Stimulated activated CD8-positive, alpha-beta memory T cell treated with anti-CD3 and anti-CD28 coated beads, Interleukin-2, amount 100 ng/mL, for 48 hours (primary cell): ENCODE data around the gene CFAP99.
A peak's percentile ranks its signal among the peaks of the same experiment; 100 is the strongest.

Experiments
- DNase-seq, 2 donors: peaks; one replicate each; pipeline ENCODE4 v3.0.0-alpha.2; 2020; ENCODE audit warnings: low read depth in 2 of 2

CFAP99 gene

DNA sequence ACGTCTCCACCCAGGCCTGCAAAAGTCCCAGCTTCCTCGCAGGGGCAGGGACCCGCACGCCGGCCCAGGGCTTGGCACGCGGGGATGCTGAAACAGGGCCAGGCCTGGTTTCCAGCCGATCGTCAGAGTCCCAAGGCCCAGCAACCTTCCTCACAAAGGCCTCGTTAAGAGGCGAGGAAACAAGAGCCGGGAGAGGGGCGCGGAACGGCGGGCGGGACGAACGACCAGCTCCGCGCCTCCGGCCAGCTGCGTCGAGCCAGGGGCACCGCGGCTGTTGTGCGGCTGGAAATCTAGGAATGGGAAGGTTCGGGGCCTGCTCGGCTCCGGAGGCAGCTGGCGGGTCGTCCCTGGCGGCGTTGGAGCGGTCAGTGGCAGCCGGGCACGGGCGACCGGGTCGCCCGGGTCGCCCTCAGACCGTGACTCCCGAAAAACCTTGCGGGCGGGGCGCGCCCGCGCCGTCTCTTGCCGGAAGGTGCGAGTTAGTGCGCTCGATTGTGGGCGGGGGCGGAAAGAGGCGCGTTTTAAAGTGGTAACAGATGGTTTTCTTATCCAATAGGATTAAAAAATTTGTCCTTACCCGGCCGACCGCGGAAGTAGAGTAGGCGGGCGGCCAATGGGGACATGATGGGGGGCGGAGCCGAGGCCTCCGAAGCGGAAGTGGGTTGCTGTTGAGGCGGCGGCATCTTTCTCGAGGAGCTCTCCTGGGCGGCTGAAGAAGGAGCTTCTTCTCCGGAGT is 49.9 kb downstream of the CFAP99 start, which contains the start of gene RNF4:
RNF4 (plus strand) TSS at position 651 of the 736 bp plus-strand sequence. CDS start 21,388 bp downstream, outside the sequence.
- DNase-seq: peak; percentile 90 to 92

GRCh38 chr4:2469192-2469984 is 50.6 kb downstream of the CFAP99 start:
- DNase-seq: peak; percentile 65 to 67

DNA sequence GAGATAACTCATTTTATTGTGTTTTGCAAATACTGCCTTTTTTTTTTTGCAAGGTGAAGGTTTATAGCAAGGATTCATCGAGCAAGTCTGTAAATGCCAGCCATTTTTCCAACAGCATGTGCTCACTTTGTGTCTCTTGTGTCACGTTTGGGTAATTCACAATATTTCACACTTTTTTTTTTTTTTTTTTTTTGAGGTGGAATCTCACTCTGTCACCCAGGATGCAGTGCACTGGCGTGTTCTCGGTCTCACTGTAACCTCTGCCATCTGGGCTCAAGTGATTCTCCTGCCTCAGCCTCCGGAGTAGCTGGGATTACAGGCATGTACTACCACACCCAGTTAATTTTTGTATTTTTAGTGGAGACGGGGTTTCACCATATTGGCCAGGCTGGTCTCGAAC is 52.0 kb downstream of the CFAP99 start:
- no peak for DNase-seq

DNA sequence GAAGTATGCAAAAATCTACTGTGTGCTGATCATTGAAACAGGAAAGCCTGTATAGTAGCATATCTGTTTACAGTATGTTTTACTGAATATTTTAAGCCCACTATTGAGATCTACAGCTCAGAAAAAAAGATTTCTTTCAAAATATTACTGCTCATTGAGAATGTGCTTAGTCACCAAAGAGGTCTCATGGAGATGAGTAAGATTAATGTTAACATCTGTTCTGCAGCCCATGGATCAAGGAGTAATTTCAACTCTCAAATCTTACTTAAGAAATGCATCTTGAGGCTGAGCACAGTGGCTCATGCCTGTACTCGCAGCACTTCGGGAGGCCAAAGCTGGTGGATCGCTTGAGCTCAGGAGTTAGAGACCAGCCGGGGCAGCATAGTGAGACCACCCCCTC is 53.4 kb downstream of the CFAP99 start:
- DNase-seq: no peak

DNA sequence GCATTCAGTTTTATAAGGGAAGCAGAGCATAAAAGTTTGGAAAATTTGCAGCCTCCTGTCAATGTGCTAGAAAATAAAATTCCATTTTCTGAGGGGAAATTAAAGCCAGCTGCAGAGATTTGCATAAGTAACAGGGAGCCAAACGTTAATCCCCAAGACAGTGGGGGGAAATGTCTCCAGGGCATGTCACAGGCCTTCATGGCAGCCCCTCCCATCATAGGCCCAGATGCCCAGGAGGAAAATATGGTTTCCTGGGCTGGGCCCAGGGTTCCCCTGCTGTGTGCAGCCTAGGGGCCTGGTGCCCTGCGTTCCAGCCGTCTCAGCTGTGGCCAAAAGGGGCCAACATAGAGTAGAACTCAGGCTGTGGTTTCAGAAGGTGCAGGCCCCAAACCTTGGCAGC is 59.5 kb downstream of the CFAP99 start:
- no peak for DNase-seq

GRCh38 chr4:2480649-2481048 is 61.9 kb downstream of the CFAP99 start:
- DNase-seq: no peak

DNA sequence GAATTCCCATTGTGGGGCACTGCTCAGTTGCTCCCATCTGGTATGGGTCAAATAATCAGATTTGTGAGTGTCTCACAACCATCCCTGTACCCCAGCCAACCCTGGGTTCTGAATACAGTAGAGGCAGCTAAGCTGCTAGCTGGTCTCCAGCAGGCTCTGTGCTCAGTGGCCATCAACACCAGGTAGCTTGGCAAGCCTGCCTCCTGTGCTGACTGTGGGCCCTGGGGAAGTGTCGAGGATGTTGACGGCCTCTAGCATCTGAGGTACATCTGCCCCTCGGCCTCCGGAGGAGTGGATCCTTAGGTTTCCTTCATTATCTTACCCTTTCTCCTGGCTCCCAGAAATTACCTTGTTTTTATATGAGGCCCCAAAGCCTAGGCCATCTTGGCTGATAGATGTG is 63.4 kb downstream of the CFAP99 start:
- no peak for DNase-seq

DNA sequence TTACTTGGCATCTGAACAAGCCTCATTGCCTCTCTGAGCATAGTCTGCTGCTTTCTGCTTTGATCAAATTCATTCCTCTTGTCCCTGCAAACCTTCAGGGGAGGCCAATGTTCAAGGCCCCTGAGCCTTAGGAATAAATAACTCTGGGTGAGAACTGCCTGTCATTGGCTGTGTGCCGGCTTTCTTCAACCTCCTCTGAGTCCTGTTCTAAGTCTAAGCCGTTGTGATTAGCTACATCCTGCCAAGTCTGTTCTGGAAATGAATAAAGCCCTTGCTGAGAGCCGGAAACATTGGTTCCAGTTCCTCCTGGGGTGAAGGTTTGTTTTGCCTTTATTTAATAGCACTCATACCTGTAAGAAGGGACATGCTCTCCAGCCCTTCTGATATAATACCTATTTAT is 63.9 kb downstream of the CFAP99 start:
- DNase-seq: no peak

GRCh38 chr4:2483237-2483636 is 64.5 kb downstream of the CFAP99 start:
- DNase-seq: no peak

- DNase-seq: no peak
These were observed 65.4 kb downstream of the CFAP99 start for GRCh38 chr4:2484185-2484584.

DNA sequence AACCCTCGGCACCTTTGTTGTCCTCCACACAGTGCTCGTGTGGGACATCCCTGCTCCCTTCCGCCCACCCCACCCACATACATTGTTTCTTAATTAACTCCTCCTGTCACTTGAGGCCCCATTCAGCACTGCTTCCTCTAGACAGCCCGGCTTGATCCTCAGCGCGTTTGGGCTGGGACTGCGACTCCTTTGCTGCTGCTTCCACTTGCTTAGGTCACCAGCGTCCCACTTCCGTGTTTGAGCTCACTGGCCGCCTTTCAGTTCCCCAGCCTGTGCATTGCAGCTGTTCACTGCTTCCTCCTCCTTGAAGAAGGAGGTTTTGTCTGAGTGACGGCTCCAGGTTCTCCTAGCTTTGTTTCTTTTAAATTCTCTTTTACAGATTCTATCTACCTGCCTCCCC is 66.2 kb downstream of the CFAP99 start:
- peak; percentile 29 to 33 for DNase-seq

DNA sequence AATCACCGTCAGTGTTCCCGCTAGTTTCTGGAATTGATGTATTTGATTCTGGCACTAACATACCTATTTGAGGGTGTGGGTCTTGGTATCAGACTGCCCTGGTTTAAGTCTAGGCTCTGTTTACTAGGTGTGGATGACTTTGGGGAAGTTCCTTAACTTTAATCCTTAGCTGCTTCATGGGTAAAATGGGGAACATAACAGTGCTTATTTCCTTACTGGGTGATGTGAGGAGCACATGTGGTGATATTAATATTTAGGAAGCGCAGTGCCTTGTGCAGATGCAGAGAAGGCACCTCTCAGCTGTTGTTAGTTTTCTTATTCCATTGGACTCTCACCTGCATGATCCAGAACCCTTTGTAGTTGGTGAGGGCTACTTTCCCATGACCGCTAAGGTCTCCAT is 67.2 kb downstream of the CFAP99 start:
- DNase-seq: no peak

- no peak for DNase-seq
These were observed 68.2 kb downstream of the CFAP99 start for GRCh38 chr4:2486981-2487380.

DNA sequence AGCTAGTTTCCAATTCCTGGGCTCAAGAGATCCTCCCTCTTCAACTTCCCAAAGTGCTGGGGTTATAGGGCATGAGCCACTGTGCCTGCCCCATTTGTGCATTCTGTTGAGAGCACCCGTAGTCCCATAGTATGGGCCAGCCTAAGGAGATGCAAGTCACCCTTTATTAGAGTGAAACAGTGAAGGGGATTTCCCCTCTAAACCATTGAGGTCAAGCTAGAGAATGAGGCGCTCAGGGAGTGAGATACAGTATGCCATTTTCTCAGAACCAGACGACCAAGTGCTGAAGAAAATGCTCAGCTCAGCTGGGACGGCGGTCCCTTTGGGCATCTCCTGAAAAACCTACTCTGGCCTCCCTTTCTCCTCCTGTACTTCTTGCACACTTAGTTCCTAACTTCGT is 68.9 kb downstream of the CFAP99 start:
- no peak for DNase-seq

GRCh38 chr4:2489081-2489805 is 70.5 kb downstream of the CFAP99 start:
- no peak for DNase-seq

DNA sequence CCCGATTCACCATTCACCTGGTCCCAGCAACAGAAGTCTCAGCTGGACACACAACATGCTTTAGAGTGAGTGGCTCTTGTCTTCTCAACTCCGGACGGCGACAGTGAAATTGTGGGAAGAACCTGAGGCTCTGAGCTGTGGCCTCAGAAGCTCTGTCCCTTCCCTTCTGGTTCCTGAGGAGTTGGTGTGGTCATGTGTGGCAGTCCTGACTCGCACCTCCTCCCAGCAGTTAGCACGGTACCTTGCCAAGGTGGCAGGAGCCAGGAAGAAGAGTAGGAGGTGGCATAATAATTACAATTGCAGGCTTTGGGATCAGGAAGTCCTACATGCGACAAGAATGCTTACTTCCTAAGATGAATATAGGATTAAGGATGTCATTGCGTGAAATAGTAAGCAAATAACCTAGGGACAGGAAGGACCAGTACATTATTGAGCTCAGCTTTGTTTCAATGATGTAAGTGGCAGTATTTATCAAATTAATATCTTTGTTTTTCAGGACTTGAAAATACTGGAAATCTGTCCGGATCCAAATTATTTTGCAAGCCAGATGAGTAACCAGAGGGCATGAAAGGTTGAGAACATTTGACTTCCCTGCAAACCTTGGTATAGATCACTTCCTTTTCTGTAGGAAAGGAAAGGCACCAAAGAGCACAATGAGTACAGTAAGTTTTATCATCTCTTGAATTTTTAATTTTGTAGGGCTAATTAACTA is 71.2 kb downstream of the CFAP99 start:
- no peak for DNase-seq

DNA sequence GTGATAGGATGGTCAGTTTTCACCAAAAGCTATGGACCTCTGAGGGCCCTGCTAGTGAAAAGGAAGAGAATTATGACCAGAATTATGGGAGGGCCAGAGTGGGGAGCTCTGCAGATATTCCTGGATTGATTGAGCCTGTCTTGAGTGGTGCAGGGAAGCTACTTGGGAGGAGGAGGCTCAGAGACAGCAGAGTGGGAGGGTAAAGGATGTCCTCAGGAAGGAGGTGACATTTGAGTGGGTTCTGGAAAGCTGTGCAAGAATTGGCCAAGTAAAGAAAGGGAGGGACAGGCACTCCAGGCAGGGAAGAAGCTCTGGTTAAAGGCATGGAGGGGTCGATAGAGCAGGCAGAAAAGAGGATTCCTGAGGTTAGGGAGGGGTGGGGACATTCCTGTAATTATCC is 74.2 kb downstream of the CFAP99 start:
- DNase-seq: no peak

GRCh38 chr4:2494992-2495391 is 76.2 kb downstream of the CFAP99 start:
- DNase-seq: no peak

GRCh38 chr4:2497324-2497723 is 78.6 kb downstream of the CFAP99 start:
- DNase-seq: no peak

DNA sequence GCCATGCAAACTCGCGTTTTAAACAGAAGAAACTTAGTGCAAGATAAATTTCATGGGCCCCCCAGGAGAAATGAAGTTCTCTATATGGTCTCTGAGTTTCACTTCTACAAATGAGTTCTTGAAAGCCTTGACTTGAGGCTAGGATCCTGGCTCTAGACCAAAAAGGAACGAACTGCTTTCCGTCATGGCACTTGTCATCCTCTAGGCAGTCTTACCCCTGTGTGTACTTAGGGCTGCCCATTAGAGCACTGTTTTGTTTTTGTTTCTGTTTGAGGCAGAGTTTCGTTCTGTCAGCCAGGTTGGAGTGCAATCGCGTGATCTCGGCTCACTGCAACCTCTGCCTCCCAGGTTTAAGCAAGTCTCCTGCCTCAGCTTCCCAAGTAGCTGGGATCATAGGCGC is 79.2 kb downstream of the CFAP99 start:
- no peak for DNase-seq

- no peak for DNase-seq
These were observed 81.8 kb downstream of the CFAP99 start for GRCh38 chr4:2500547-2500946.

DNA sequence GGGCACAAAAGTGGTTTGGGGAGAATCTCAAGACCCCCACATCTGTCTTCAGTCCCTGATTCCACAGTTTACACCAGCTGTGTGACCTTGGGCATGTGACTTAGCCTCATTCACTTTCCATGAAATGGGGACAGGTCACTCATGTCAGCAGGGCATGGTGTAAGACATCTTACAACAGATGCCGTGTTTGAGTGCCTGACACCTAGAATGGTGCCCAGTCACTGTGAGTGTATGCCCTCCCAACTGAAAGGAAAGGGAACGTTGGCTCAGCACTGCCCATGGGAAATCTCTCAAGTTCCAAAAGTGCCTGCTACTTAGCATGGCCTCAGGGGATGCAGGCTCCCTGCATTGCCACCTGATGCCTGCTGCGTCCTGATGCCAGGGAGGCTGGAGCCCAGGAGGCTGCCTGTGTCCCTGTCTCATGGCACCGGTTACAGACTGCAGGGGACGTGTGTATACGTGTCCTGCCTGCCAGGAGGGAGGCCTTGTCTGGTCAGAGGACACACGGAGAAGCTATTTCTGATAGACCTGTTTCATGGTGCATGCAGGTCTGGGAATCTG is 82.4 kb downstream of the CFAP99 start:
- DNase-seq: no peak
